Esophagus muscularis mucosa (tissue), 4 donors: ENCODE measurements around the gene NECTIN1. TPM values are rescaled to one million over a fixed set of nuclear protein-coding genes. Genes with fewer than 3 reads are reported as not detected.

ENCODE experiments used
- small RNA-seq, 3 donors: library from RNA; depleted of rRNA; stranded (forward); fragments of <200 nt; gene quantifications; one replicate each; pipeline ENCODE3, GENCODE V24; 2016
- total RNA-seq, 4 donors: library from RNA; depleted of rRNA; stranded (reverse); fragments of >200 nt; gene quantifications; one replicate each; pipeline versions ENCODE4 v1.1.0 to v1.2.1, GENCODE V29; 2016

The NECTIN1 gene
- total RNA-seq, 4 donors from 2014 or later, result 1.7 to 4.0 (median 2.5) TPM

Small RNA genes within 50 kb of the gene (small RNA-seq; reads per million reads assigned to genes)
- 0 reads per million in 3 donors for gene RNU6-1123P
